Measurements from ENCODE around the gene WNT3.
"Not testable (repeated sequence)": the region's sequence is repeated elsewhere in the genome, so short reads cannot be mapped to it uniquely, and the experiment has no call there.

The WNT3 gene

GRCh38 chr17:46842835-46843234, 24.3 kb upstream of the WNT3 start:
- POLR2A ChIA-PET = no interaction called here
- TF ChIP-seq ZNF384 (IDR thresholded peaks at IDR 0.05) (no peak), FOXK2 (IDR thresholded peaks at IDR 0.05) (no peak), SUZ12 (IDR thresholded peaks at IDR 0.05) (no peak), ARNT (IDR thresholded peaks at IDR 0.05) (no peak), ELF4 (IDR thresholded peaks at IDR 0.05) (no peak)

DNA sequence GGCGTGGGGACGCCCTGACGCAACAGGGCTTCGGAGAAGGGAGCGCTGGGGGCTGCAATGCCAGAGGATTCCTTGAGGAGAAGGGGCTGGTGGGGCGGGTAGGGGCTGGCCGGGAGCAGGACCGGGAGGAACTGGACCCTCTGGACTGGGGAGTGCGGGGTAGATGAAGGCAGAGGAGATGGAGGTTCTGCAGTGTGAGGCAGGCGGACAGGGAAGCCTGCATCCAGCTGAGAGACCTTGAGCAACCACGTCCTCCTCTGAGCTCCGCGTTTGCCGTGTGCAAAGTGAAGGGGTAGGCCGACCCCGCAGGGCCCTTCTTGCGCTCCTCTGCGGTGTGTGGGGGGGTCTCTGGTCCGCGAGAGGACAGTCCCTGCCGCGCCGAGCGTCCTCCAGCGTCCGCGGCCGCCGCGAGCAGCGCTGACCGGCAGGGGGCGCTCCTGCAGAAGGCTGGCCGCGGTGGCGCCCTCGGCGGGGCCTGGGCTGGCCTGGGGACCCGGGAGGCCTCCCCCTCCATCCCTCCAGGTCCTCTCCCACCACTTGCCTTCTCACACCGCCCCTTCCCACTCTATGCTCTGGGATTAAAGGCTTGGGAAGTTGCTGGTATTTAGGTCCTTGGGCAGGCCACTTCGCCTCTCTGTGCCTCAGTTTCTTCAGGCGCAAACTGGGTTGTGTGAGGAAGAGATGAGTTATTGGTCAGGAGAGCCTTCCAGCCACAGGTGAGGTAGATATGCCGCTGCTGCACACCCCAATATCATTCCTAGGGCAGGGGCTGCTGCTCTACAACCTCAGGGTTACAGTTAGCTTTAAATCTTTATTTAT, 23.3 kb upstream of the WNT3 start:
- POLR2A ChIA-PET = no interaction called here
- DNase-seq (ENCODE audit: extremely low spot score) = peak; percentile 73
- TF ChIP-seq TARDBP (IDR thresholded peaks at IDR 0.05) (no peak), SP1 (IDR thresholded peaks at IDR 0.05) (no peak), L3MBTL2 (conservative IDR thresholded peaks at IDR 0.05) (no peak), ELF4 (IDR thresholded peaks at IDR 0.05) (no peak), LEF1 (IDR thresholded peaks at IDR 0.05; ENCODE audit: borderline replicate concordance) (no peak), BHLHE40 (IDR thresholded peaks at IDR 0.05; ENCODE audit: borderline replicate concordance) (no peak), FOXM1 (IDR thresholded peaks at IDR 0.05; ENCODE audit: borderline replicate concordance) (no peak), ARNT (IDR thresholded peaks at IDR 0.05) (no peak), CTBP1 (IDR thresholded peaks at IDR 0.05; ENCODE audit: borderline replicate concordance) (no peak), FOXK2 (IDR thresholded peaks at IDR 0.05) (no peak), HDGF (IDR thresholded peaks at IDR 0.05; ENCODE audit: borderline replicate concordance) (no peak), SUZ12 (IDR thresholded peaks at IDR 0.05) (no peak), NFRKB (IDR thresholded peaks at IDR 0.05) (no peak)
- TF ChIP-seq, protein P1, sequence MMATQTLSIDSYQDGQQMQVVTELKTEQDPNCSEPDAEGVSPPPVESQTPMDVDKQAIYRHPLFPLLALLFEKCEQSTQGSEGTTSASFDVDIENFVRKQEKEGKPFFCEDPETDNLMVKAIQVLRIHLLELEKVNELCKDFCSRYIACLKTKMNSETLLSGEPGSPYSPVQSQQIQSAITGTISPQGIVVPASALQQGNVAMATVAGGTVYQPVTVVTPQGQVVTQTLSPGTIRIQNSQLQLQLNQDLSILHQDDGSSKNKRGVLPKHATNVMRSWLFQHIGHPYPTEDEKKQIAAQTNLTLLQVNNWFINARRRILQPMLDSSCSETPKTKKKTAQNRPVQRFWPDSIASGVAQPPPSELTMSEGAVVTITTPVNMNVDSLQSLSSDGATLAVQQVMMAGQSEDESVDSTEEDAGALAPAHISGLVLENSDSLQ (IDR thresholded peaks at IDR 0.05) = no peak
- CTCF ChIA-PET = interaction anchor here (0.7 to 1.5 kb wide), 5 partner anchors 8 to 100 kb away, joined by 3 to 6 read pairs (median 3); no protein-coding TSS in a partner anchor

More at GRCh38 chr17:46842835-46843234, 24.3 kb upstream of the WNT3 start:
- DNase-seq (ENCODE audit: extremely low spot score) = peak; percentile 40
- CTCF ChIA-PET = interaction anchor here (0.6 to 1.5 kb wide), 6 partner anchors 9 to 99 kb away, joined by 3 to 6 read pairs (median 3); no protein-coding TSS in a partner anchor

- DNase-seq (ENCODE audit: extremely low spot score); CTCF ChIA-PET; POLR2A ChIA-PET: not testable (repeated sequence)
These were observed 22.1 kb upstream of the WNT3 start for GRCh38 chr17:46840596-46840995.

- ChIA-PET CTCF (no interaction called here), POLR2A (no interaction called here)
- DNase-seq (ENCODE audit: extremely low spot score) = no peak
- TF ChIP-seq FOXM1 (IDR thresholded peaks at IDR 0.05; ENCODE audit: borderline replicate concordance) (no peak), HDGF (IDR thresholded peaks at IDR 0.05; ENCODE audit: borderline replicate concordance) (no peak), ARNT (IDR thresholded peaks at IDR 0.05) (no peak), BHLHE40 (IDR thresholded peaks at IDR 0.05; ENCODE audit: borderline replicate concordance) (no peak), LEF1 (IDR thresholded peaks at IDR 0.05; ENCODE audit: borderline replicate concordance) (no peak), ELF4 (IDR thresholded peaks at IDR 0.05) (no peak)
- TF ChIP-seq, protein P1 (IDR thresholded peaks at IDR 0.05) = no peak
These were observed 20.7 kb upstream of the WNT3 start for GRCh38 chr17:46839211-46839610.

GRCh38 chr17:46837521-46837920, 19.0 kb upstream of the WNT3 start:
- TF ChIP-seq, protein P1 (IDR thresholded peaks at IDR 0.05) = no peak
- TF ChIP-seq LEF1 (IDR thresholded peaks at IDR 0.05; ENCODE audit: borderline replicate concordance) (no peak), ARNT (IDR thresholded peaks at IDR 0.05) (no peak), ELF4 (IDR thresholded peaks at IDR 0.05) (no peak), BHLHE40 (IDR thresholded peaks at IDR 0.05; ENCODE audit: borderline replicate concordance) (no peak), SUZ12 (IDR thresholded peaks at IDR 0.05) (no peak), FOXA1 (IDR thresholded peaks at IDR 0.05) (no peak), CTBP1 (IDR thresholded peaks at IDR 0.05; ENCODE audit: borderline replicate concordance) (no peak), ZNF384 (IDR thresholded peaks at IDR 0.05) (no peak), TARDBP (IDR thresholded peaks at IDR 0.05) (no peak), L3MBTL2 (conservative IDR thresholded peaks at IDR 0.05) (no peak), HDGF (IDR thresholded peaks at IDR 0.05; ENCODE audit: borderline replicate concordance) (no peak)
- no peak for DNase-seq (ENCODE audit: extremely low spot score)
- POLR2A ChIA-PET = no interaction called here
- CTCF ChIA-PET = no interaction called here

GRCh38 chr17:46836500-46836899, 18.0 kb upstream of the WNT3 start:
- ChIA-PET CTCF (no interaction called here), POLR2A (no interaction called here)
- no peak for DNase-seq (ENCODE audit: extremely low spot score)

More at GRCh38 chr17:46836500-46836899, 18.0 kb upstream of the WNT3 start:
- TF ChIP-seq, protein P1 (IDR thresholded peaks at IDR 0.05) = no peak
- TF ChIP-seq FOXK2 (IDR thresholded peaks at IDR 0.05) = no peak
- TF ChIP-seq LEF1 (IDR thresholded peaks at IDR 0.05; ENCODE audit: borderline replicate concordance) = no peak
- no peak for TF ChIP-seq CTBP1 (IDR thresholded peaks at IDR 0.05; ENCODE audit: borderline replicate concordance)
- TF ChIP-seq ARNT (IDR thresholded peaks at IDR 0.05) = no peak
- TF ChIP-seq TARDBP (IDR thresholded peaks at IDR 0.05) = no peak
- no peak for TF ChIP-seq ZNF384 (IDR thresholded peaks at IDR 0.05)
- TF ChIP-seq BHLHE40 (IDR thresholded peaks at IDR 0.05; ENCODE audit: borderline replicate concordance) = no peak
- TF ChIP-seq L3MBTL2 (conservative IDR thresholded peaks at IDR 0.05) = no peak
- no peak for TF ChIP-seq SP1 (IDR thresholded peaks at IDR 0.05)
- no peak for TF ChIP-seq FOXA1 (IDR thresholded peaks at IDR 0.05)
- no peak for TF ChIP-seq FOXM1 (IDR thresholded peaks at IDR 0.05; ENCODE audit: borderline replicate concordance)
- no peak for TF ChIP-seq HDGF (IDR thresholded peaks at IDR 0.05; ENCODE audit: borderline replicate concordance)
- no peak for TF ChIP-seq NFRKB (IDR thresholded peaks at IDR 0.05)
- no peak for TF ChIP-seq ELF4 (IDR thresholded peaks at IDR 0.05)
- no peak for TF ChIP-seq SUZ12 (IDR thresholded peaks at IDR 0.05)

Data from HEK293T (cell line).